Mesenteric fat pad (tissue), 1 donor: Measurements from ENCODE around the gene SLC30A3. TPM values are rescaled to one million over a fixed set of nuclear protein-coding genes. Genes with fewer than 3 reads are reported as not detected.
"Not testable (repeated sequence)": the region's sequence is repeated elsewhere in the genome, so short reads cannot be mapped to it uniquely, and the experiment has no call there.

Experiments
- DNase-seq: peaks from one replicate; pipeline ENCODE4 v3.0.0-alpha.2; 2020; ENCODE audit warnings: low spot score
- long read RNA-seq: library from polyadenylated mRNA; unstranded; transcript quantifications from one replicate; pipeline ENCODE4 v2.0.0, GENCODE V29; 2020
- total RNA-seq: library from RNA; stranded (reverse); fragmentation: NEBNext Ultra II Directional; extraction: Animal tissue kit (Norgen Biotek cat#: 25700); gene quantifications from one replicate; pipeline ENCODE4 v1.2.1, GENCODE V29; 2021
- donor health status: DM: yes; HTN: yes; CAD: no.

SLC30A3 gene
- not detected for total RNA-seq
- long read RNA-seq, partial matches to known transcripts = 0 of 1 reads
- long read RNA-seq, other reads (novel, unspliced or antisense) = 0 of 1 reads

- no peak for DNase-seq
These were observed at the start of gene SLC30A3 for GRCh38 chr2:27262379-27263286. Gene SLC30A3, minus strand, starts transcription at chr2:27263047. Its CDS starts 141 bp downstream, at chr2:27262906.

- DNase-seq = no peak
These were observed 49.3 kb upstream of the SLC30A3 start for GRCh38 chr2:27312152-27312551.

GRCh38 chr2:27309651-27310050 lies 46.8 kb upstream of the SLC30A3 start:
- DNase-seq = no peak

- no peak for DNase-seq
These were observed 45.6 kb upstream of the SLC30A3 start, which contains the start of gene UCN for GRCh38 chr2:27308359-27308881. Gene UCN, minus strand, starts transcription at chr2:27308445. Its CDS starts 550 bp downstream, at chr2:27307895.

- no peak for DNase-seq
These were observed 44.9 kb upstream of the SLC30A3 start for GRCh38 chr2:27307545-27308358.

GRCh38 chr2:27307287-27307544 lies 44.4 kb upstream of the SLC30A3 start:
- no peak for DNase-seq

- DNase-seq = no peak
These were observed 43.9 kb upstream of the SLC30A3 start for GRCh38 chr2:27306573-27307286.

GRCh38 chr2:27306136-27306535 lies 43.3 kb upstream of the SLC30A3 start:
- DNase-seq = no peak

- no peak for DNase-seq
These were observed 42.7 kb upstream of the SLC30A3 start for GRCh38 chr2:27305516-27305915.

GRCh38 chr2:27304488-27305240 lies 41.8 kb upstream of the SLC30A3 start:
- no peak for DNase-seq

- no peak for DNase-seq
These were observed 40.5 kb upstream of the SLC30A3 start for GRCh38 chr2:27303093-27304025.

GRCh38 chr2:27300606-27301005 lies 37.8 kb upstream of the SLC30A3 start:
- not testable (repeated sequence) for DNase-seq

GRCh38 chr2:27298391-27299080 lies 35.7 kb upstream of the SLC30A3 start:
- DNase-seq = no peak

GRCh38 chr2:27297195-27297594 lies 34.3 kb upstream of the SLC30A3 start:
- DNase-seq = no peak

GRCh38 chr2:27296481-27296880 lies 33.6 kb upstream of the SLC30A3 start:
- DNase-seq = no peak

- DNase-seq = no peak
These were observed 32.1 kb upstream of the SLC30A3 start for GRCh38 chr2:27294928-27295327.

- no peak for DNase-seq
These were observed 29.0 kb upstream of the SLC30A3 start for GRCh38 chr2:27291865-27292264.

GRCh38 chr2:27290549-27290948 lies 27.7 kb upstream of the SLC30A3 start:
- DNase-seq = no peak

- DNase-seq = no peak
These were observed 25.8 kb upstream of the SLC30A3 start for GRCh38 chr2:27288610-27289009.
